Measurements from ENCODE around the gene NUDT7. TPM values are rescaled to one million over a fixed set of nuclear protein-coding genes. Genes with fewer than 3 reads are reported as not detected.

Gene NUDT7
- total RNA-seq, 1 donor from 2014 or later, result 3.4 TPM

DNA sequence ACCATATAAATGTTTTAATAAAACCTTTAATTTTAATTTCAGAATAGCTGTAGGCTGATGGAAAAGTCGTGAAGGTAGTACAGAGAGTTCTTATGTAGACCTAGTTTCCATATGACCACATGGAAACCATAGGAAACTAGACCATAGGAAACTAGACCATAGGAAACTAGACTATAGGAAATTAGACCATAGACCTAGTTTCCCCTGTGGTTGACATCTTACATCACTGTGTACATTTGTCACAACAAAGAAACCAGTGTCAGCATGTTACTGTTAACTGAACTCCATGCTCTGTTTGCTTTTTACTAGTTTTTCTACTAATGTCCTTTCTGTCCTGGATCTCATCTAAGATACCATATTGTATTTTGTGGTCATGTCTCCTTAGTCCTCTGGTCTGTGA is 14.6 kb downstream of the NUDT7 start:
- Histone ChIP-seq H3K9me3 (no peaks in the 10 kb centered on the region), H3K27me3 (no peaks in the 10 kb centered on the region), H3K36me3 (no peaks in the 10 kb centered on the region), H3K4me3 (no peak overlapping the region), H3K4me1 (no peaks in the 10 kb centered on the region), H3K27ac (no peak overlapping the region)
- intact Hi-C loops (cut with DNase I), result no loop called here
- TF ChIP-seq POLR2A (IDR thresholded peaks at IDR 0.05) (no peak), POLR2AphosphoS5 (IDR thresholded peaks at IDR 0.05; ENCODE audit: insufficient read depth in 1 of 2, low read depth in 1 of 2) (no peak)
- TF ChIP-seq, protein P1, sequence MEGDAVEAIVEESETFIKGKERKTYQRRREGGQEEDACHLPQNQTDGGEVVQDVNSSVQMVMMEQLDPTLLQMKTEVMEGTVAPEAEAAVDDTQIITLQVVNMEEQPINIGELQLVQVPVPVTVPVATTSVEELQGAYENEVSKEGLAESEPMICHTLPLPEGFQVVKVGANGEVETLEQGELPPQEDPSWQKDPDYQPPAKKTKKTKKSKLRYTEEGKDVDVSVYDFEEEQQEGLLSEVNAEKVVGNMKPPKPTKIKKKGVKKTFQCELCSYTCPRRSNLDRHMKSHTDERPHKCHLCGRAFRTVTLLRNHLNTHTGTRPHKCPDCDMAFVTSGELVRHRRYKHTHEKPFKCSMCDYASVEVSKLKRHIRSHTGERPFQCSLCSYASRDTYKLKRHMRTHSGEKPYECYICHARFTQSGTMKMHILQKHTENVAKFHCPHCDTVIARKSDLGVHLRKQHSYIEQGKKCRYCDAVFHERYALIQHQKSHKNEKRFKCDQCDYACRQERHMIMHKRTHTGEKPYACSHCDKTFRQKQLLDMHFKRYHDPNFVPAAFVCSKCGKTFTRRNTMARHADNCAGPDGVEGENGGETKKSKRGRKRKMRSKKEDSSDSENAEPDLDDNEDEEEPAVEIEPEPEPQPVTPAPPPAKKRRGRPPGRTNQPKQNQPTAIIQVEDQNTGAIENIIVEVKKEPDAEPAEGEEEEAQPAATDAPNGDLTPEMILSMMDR (IDR thresholded peaks at IDR 0.05), result no peak
- DNase-seq (ENCODE audit: extremely low spot score in 2 of 2), result no peak

DNA sequence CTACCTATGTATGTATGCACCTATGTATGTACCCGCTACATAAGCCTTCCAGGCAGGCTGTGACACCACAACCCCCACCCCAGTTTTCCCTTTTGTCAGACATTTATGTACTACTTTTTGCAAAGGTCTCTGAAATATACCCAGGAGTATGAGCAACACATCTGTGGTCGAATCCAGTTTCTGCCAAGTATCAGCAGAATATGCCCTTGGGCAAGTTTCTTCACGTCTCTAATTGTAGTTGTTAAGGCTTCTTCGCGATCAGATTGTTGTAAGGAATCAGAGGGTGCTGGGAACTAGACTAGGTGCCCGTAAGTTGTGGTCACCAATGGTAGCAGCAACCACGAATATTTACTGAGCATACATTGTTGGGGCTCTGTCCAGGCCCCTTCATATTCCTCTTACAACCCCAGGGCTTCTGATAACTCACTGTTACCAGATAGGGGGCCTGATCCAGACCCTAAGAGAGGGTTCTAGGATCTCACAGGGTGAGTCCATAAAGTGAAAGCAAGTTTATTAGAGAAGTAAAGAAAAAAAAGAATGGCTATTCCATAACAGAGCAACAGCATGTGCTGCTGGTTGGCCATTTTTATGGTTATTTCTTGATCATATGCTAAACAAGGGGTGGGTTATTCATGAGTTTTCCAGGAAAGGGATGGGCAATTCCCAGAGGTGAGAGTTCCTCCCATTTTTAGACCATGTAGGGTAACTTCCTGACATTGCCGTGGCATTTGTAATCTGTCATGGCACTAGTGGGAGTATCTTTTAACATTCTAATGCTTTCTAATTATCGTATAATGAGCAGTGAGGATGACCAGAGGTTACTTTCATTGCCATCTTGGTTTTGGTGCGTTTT is 16.6 kb downstream of the NUDT7 start:
- H3K27ac ChIP-seq, result no peak overlapping the region

DNA sequence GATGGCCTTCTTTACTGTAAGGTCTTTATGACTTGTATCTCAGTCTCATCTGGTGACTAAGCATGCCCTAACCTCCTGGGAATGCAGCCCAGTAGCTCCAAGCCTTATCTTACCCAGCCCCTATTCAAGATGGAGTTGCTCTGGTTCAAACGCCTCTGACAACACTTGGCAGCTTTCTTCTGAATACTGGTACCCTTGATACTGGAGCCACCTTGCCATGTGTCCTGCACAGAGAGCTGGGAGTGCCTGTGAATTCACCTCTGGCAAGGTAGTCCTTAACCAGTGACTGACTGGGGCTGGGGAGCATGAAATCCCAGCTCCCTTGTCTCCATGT is 17.2 kb downstream of the NUDT7 start:
- Histone ChIP-seq H3K27me3 (no peaks in the 10 kb centered on the region), H3K27ac (no peak overlapping the region), H3K36me3 (no peaks in the 10 kb centered on the region), H3K4me1 (no peaks in the 10 kb centered on the region), H3K4me3 (no peak overlapping the region), H3K9me3 (no peaks in the 10 kb centered on the region)
- no peak for DNase-seq (ENCODE audit: extremely low spot score in 2 of 2)
- no peak for TF ChIP-seq POLR2AphosphoS5 (IDR thresholded peaks at IDR 0.05; ENCODE audit: insufficient read depth in 1 of 2, low read depth in 1 of 2)
- TF ChIP-seq, protein P1 (IDR thresholded peaks at IDR 0.05), result no peak
- no peak for TF ChIP-seq POLR2A (IDR thresholded peaks at IDR 0.05)
- intact Hi-C loops (cut with DNase I), result no loop called here

More for the DNA sequence above, 16.6 kb downstream of the NUDT7 start:
- H3K9me3 ChIP-seq, result no peaks in the 10 kb centered on the region
- H3K27me3 ChIP-seq, result no peaks in the 10 kb centered on the region
- no peaks in the 10 kb centered on the region for H3K4me1 ChIP-seq
- intact Hi-C loops (cut with DNase I), result no loop called here
- DNase-seq (ENCODE audit: extremely low spot score in 2 of 2), result no peak
- TF ChIP-seq POLR2AphosphoS5 (IDR thresholded peaks at IDR 0.05; ENCODE audit: insufficient read depth in 1 of 2, low read depth in 1 of 2) (no peak), POLR2A (IDR thresholded peaks at IDR 0.05) (no peak)
- TF ChIP-seq, protein P1 (IDR thresholded peaks at IDR 0.05), result no peak
- no peak overlapping the region for H3K4me3 ChIP-seq
- H3K36me3 ChIP-seq, result no peaks in the 10 kb centered on the region

DNA sequence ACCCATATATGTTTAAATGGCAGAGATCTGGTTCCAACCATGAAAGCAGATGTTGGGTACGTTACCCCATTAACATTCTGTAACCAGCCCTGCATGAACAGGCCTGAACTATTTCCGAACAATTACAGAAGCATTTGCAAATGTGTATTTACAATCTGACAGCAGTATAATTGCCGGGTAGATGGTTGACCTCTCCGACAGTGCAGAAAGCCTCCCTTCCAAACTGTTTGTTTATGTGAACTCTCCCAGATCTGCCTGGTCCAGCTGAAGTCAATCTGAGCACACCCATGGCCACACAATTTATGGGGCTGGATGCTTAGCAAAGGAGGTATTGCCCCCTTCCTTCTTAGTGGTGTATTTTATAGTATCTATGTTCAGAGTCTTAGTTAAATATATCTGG is 21.8 kb downstream of the NUDT7 start:
- no peak overlapping the region for H3K4me3 ChIP-seq
- intact Hi-C loops (cut with DNase I), result no loop called here
- no peak for DNase-seq (ENCODE audit: extremely low spot score in 2 of 2)
- no peaks in the 10 kb centered on the region for H3K36me3 ChIP-seq
- H3K9me3 ChIP-seq, result no peaks in the 10 kb centered on the region
- no peaks in the 10 kb centered on the region for H3K4me1 ChIP-seq
- TF ChIP-seq POLR2A (IDR thresholded peaks at IDR 0.05), result no peak
- TF ChIP-seq, protein P1 (IDR thresholded peaks at IDR 0.05), result no peak
- TF ChIP-seq POLR2AphosphoS5 (IDR thresholded peaks at IDR 0.05; ENCODE audit: insufficient read depth in 1 of 2, low read depth in 1 of 2), result no peak
- no peak overlapping the region for H3K27ac ChIP-seq
- H3K27me3 ChIP-seq, result no peaks in the 10 kb centered on the region

DNA sequence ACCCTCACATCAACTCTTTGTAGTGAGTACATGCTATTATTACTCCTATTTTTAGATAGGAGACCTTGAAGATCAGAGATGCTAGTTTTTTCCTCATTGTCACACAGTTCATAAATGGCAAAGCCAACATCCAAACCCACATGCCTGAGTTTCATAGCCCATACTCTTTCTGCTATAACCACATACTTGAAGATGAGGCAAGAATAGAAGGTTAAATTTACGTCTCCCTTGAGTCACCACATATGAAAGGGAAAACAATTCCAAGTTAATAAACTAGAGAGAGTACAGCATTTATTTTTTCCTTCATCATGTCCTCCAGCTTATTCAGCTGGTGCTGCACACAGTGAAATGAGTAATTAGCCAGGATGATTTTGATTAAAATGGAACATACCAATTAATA is 23.7 kb downstream of the NUDT7 start:
- intact Hi-C loops (cut with DNase I), result no loop called here

More for the DNA sequence above, 23.7 kb downstream of the NUDT7 start:
- Histone ChIP-seq H3K36me3 (no peaks in the 10 kb centered on the region), H3K9me3 (no peaks in the 10 kb centered on the region), H3K4me1 (no peaks in the 10 kb centered on the region), H3K4me3 (no peak overlapping the region), H3K27ac (no peak overlapping the region), H3K27me3 (no peaks in the 10 kb centered on the region)
- TF ChIP-seq, protein P1 (IDR thresholded peaks at IDR 0.05), result no peak
- no peak for TF ChIP-seq POLR2A (IDR thresholded peaks at IDR 0.05)
- DNase-seq (ENCODE audit: extremely low spot score in 2 of 2), result no peak
